AG08395 (cell line): ENCODE data around the gene FAM81A.

Source experiments
- DNase-seq: peaks from one replicate; pipeline ENCODE4 v3.0.0; 2012; ENCODE audit warnings: mixed read lengths, low spot score

The FAM81A gene

GRCh38 chr15:59543721-59544547, 105.9 kb downstream of the FAM81A start:
- no peak for DNase-seq

- no peak for DNase-seq
Measured at GRCh38 chr15:59545573-59545972, 107.6 kb downstream of the FAM81A start.

GRCh38 chr15:59548501-59549226, 110.7 kb downstream of the FAM81A start:
- DNase-seq: no peak

- no peak for DNase-seq
Measured at GRCh38 chr15:59549301-59550185, 111.6 kb downstream of the FAM81A start.

- DNase-seq: no peak
Measured at GRCh38 chr15:59550530-59550929, 112.5 kb downstream of the FAM81A start.

- DNase-seq: no peak
Measured at GRCh38 chr15:59550956-59551355, 113.0 kb downstream of the FAM81A start.

GRCh38 chr15:59553879-59554735, 116.1 kb downstream of the FAM81A start:
- DNase-seq: peak; percentile 58

GRCh38 chr15:59555696-59556095, 117.7 kb downstream of the FAM81A start:
- no peak for DNase-seq

- DNase-seq: no peak
Measured at GRCh38 chr15:59556380-59556779, 118.4 kb downstream of the FAM81A start.

GRCh38 chr15:59557581-59557980, 119.6 kb downstream of the FAM81A start:
- DNase-seq: no peak

- no peak for DNase-seq
Measured at GRCh38 chr15:59558851-59559250, 120.9 kb downstream of the FAM81A start.

GRCh38 chr15:59561547-59561946, 123.6 kb downstream of the FAM81A start:
- no peak for DNase-seq

GRCh38 chr15:59562448-59563186, 124.6 kb downstream of the FAM81A start:
- no peak for DNase-seq

- no peak for DNase-seq
Measured at GRCh38 chr15:59565299-59565698, 127.3 kb downstream of the FAM81A start.

GRCh38 chr15:59567324-59567723, 129.3 kb downstream of the FAM81A start:
- DNase-seq: no peak

- DNase-seq: no peak
Measured at GRCh38 chr15:59569477-59569876, 131.5 kb downstream of the FAM81A start.

- no peak for DNase-seq
Measured at GRCh38 chr15:59570315-59570714, 132.3 kb downstream of the FAM81A start.

GRCh38 chr15:59571606-59572005, 133.6 kb downstream of the FAM81A start:
- no peak for DNase-seq
